Mucosa of descending colon (tissue), 3 donors: Measurements from ENCODE around the gene MMP21. TPM values are rescaled to one million over a fixed set of nuclear protein-coding genes. Genes with fewer than 3 reads are reported as not detected.

Source experiments
- ATAC-seq: fragments of 200-7000 bp; cut with Tn5 transposase; one replicate; pipeline ENCODE4 v1.9.1; 2020; ENCODE audit warnings: mild to moderate bottlenecking, moderate library complexity
- DNase-seq, 3 donors: peaks; one replicate each; pipeline ENCODE4 v3.0.0-alpha.2; 2020
- H3K36me3 ChIP-seq: fragments of 200-600 bp; one replicate; pipeline ENCODE4 v1.8.0; 2021; ENCODE audit warnings: low read depth, mild to moderate bottlenecking
- H3K4me1 ChIP-seq: fragments of 200-600 bp; one replicate; pipeline ENCODE4 v1.8.0; 2021; ENCODE audit warnings: low read depth, mild to moderate bottlenecking
- H3K4me3 ChIP-seq: fragments of 200-600 bp; one replicate; pipeline ENCODE4 v1.8.0; 2021; ENCODE audit warnings: mild to moderate bottlenecking
- H3K9me3 ChIP-seq: fragments of 200-600 bp; one replicate; pipeline ENCODE4 v1.8.0; 2021; ENCODE audit warnings: mild to moderate bottlenecking
- intact Hi-C, 2 donors: fragments of 100-400 bp; cut with DNase I in 1 of 2; cut with micrococcal nuclease in 1 of 2; formaldehyde crosslinking; loops; one replicate each; pipeline versions ENCODE4 v1.11.0 to v1.11.1; 2022; cut with DNase I, micrococcal nuclease
- total RNA-seq, 3 donors: library from RNA; stranded (reverse); fragmentation: NEBNext Ultra II Directional in 2 of 3; extraction: Animal tissue kit (Norgen Biotek cat#: 25700) in 2 of 3; gene quantifications; one replicate each; pipeline versions ENCODE4 v1.2.1 to v1.2.4, GENCODE V29; 2021 to 2023
- TF ChIP-seq, protein P1 (sequence below): fragments of 200-600 bp; IDR thresholded peaks from one replicate; pipeline ENCODE4 v1.8.0; 2022; ENCODE audit warnings: antibody characterized with exemption, mild to moderate bottlenecking
- donor health status: DM: no; HTN: no; CAD: no; lungs with moderate emphysema.
- donor health status: DM: no; HTN: no; CAD: no.
- donor health status: DM: no; HTN: yes; CAD: no.

Gene MMP21
- total RNA-seq, 3 donors from 2014 or later, result 0.14 to 0.28 TPM; not detected in 1

DNA sequence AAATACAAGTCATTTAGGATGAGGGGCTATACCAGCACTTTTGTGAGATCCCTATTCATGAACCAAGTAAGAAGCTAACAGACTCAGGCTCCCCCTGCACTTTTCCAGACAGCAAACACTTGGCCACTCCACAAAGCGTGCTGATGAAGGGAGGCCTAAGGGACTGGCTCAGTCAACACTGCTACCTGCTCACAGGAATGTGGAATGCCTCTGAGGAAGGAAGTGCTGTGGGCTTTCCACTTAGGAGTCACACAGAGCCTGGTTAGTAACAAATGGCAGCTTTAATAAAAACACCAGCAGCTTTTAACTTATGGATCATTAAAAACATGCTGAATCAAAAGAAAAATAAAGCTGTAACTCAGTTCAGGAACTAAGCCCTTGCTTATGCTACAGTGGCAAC is 32.4 kb upstream of the MMP21 start:
- H3K36me3 ChIP-seq, result no peaks in the 10 kb centered on the region
- ATAC-seq (no peak), DNase-seq (no peak)
- TF ChIP-seq, protein P1, sequence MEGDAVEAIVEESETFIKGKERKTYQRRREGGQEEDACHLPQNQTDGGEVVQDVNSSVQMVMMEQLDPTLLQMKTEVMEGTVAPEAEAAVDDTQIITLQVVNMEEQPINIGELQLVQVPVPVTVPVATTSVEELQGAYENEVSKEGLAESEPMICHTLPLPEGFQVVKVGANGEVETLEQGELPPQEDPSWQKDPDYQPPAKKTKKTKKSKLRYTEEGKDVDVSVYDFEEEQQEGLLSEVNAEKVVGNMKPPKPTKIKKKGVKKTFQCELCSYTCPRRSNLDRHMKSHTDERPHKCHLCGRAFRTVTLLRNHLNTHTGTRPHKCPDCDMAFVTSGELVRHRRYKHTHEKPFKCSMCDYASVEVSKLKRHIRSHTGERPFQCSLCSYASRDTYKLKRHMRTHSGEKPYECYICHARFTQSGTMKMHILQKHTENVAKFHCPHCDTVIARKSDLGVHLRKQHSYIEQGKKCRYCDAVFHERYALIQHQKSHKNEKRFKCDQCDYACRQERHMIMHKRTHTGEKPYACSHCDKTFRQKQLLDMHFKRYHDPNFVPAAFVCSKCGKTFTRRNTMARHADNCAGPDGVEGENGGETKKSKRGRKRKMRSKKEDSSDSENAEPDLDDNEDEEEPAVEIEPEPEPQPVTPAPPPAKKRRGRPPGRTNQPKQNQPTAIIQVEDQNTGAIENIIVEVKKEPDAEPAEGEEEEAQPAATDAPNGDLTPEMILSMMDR, result no peak
- no peaks in the 10 kb centered on the region for H3K9me3 ChIP-seq
- H3K4me3 ChIP-seq, result no peak overlapping the region
- no peaks in the 10 kb centered on the region for H3K4me1 ChIP-seq
- intact Hi-C loops, result no loop called here

DNA sequence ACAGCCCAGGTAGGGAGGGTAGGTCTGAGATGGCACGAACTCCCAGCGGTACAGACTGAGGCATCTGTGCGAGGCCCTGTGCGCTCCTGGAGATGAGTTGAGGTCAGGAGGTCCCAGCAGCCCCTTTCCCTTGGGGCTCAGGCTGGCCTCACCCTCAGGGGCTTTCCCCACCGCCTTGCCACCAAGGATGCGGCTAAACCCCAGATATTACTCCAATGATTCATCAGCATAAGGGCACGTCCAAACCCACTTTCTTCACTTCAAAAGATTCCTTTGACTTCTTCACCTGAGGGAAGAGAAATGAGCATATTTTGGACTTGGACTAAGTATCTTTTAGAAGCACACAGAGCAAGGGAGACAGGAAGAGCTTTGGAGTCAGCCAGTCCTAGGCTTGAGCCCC is 27.1 kb upstream of the MMP21 start:
- Histone ChIP-seq H3K9me3 (no peaks in the 10 kb centered on the region), H3K4me3 (no peak overlapping the region), H3K4me1 (no peaks in the 10 kb centered on the region), H3K36me3 (no peaks in the 10 kb centered on the region)
- DNase-seq, result no peak
- no peak for ATAC-seq
- TF ChIP-seq, protein P1, result no peak
- intact Hi-C loops, result no loop called here

DNA sequence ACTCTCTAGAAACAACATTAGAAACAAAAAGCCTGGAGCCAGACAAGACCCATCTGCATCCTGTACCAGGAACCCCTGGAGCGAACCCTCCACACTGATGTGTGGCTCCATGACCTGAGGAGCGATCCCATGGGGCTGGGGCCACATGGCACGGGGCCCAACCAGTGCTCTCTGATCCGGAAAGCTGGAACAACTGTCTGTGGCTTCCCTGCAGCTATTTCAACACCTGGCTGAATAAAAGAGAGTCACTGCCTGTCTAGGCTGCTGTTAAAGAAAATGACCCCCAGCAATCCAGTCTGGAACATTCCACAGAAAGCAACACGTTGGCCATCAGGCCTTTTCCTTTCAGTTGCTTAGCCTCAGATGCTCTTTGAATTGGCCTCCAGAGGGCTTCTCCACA is 26.5 kb upstream of the MMP21 start:
- intact Hi-C loops, result no loop called here
- H3K36me3 ChIP-seq, result no peaks in the 10 kb centered on the region
- no peak for ATAC-seq

DNA sequence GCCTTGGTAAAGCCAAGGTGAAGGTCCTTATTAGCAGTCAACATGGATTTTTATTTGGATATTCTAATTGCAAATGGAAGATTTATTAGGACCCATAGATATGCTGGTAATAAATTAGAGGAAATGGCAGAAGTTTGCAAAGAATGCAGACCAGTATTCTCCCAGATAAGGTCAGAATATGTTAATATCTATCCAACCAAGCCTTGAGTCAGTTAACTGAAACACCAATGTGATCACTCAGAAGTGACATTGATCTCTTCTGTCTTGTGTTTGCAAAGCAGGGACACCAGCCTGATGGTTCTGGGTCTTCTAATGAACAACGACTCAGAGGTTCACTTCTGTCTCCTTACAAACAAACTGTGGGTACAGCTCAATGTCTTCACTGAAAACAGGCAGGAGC is 26.0 kb upstream of the MMP21 start:
- TF ChIP-seq, protein P1, result no peak
- ATAC-seq, result no peak
- Histone ChIP-seq H3K36me3 (no peaks in the 10 kb centered on the region), H3K9me3 (no peaks in the 10 kb centered on the region), H3K4me1 (no peaks in the 10 kb centered on the region), H3K4me3 (no peak overlapping the region)
- intact Hi-C loops, result no loop called here
- DNase-seq, result no peak

More for the DNA sequence above, 26.5 kb upstream of the MMP21 start:
- TF ChIP-seq, protein P1, result no peak
- H3K4me1 ChIP-seq, result no peaks in the 10 kb centered on the region
- no peak for DNase-seq
- no peaks in the 10 kb centered on the region for H3K9me3 ChIP-seq
- no peak overlapping the region for H3K4me3 ChIP-seq

DNA sequence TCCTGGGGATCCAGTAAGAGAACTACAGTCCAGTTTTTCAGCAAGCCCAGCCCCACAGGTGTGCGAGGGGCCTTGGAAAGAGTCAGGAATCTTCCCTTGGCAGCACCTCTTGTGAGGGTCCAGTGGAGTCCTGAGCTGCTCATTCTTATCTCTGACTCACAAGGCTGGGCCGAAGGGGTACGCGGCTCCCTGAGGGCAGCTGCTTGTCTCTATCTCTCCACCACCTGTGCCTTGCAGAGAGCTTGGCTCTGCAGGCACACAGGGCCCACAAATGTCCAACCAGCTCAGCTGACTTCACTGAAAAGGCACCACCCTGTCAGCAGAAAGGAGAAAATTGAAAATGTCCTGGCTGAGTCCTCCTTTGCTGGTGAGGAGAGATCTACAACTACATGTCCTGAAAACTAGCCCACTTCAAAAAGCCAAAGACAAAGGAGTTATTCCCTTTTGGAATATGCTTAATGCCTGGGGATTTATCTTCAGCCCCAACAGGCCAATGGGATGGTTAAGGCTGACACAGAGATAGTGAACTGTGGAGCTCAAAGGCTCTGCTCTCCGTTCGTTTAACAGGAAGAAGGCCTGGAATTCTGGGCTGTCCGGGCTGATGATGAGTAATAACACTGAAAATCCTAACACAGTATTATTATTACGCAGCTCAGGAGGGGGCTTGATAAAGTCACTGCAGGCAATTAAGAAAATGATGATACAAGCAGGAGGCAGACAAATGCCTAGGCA is 24.0 kb upstream of the MMP21 start:
- DNase-seq (no peak), ATAC-seq (no peak)
- Histone ChIP-seq H3K9me3 (no peaks in the 10 kb centered on the region), H3K36me3 (no peaks in the 10 kb centered on the region), H3K4me3 (no peak overlapping the region), H3K4me1 (no peaks in the 10 kb centered on the region)
- intact Hi-C loops, result no loop called here
- TF ChIP-seq, protein P1, result no peak
